ENCODE data around the gene OR7A17. TPM values are rescaled to one million over a fixed set of nuclear protein-coding genes. Genes with fewer than 3 reads are reported as not detected.

The OR7A17 gene
- total RNA-seq, 6 experiments from 2014 or later, result not detected

- Histone ChIP-seq H3K27me3 (no peaks in the 10 kb centered on the region), H3K27ac (no peak overlapping the region), H3K4me1 (no peaks in the 10 kb centered on the region), H3K9me3 (no peaks in the 10 kb centered on the region), H3K36me3 (no peaks in the 10 kb centered on the region), H3K4me3 (no peak overlapping the region)
- WGBS (ENCODE audit: insufficient coverage, low coverage, low lambda C conversion rate, missing lambda C conversion rate), result 10% methylated on average over 2 of the region's 2 CpGs
- DNase-seq (no peak), ATAC-seq (no peak)
- intact Hi-C loops (cut with DNase I), result no loop called here
- TF ChIP-seq CTCF (IDR thresholded peaks at IDR 0.05) (no peak), POLR2A (IDR thresholded peaks at IDR 0.05) (no peak)
These were observed 15.8 kb upstream of the OR7A17 start for GRCh38 chr19:14901675-14902260.

- no peaks in the 10 kb centered on the region for H3K4me1 ChIP-seq
- DNase-seq (no peak), ATAC-seq (peak in 3 of 4 donors; percentile 22 to 37 (median 35))
- H3K27ac ChIP-seq, result no peak overlapping the region
- intact Hi-C loops (cut with DNase I), result no loop called here
- WGBS (ENCODE audit: insufficient coverage, low coverage, low lambda C conversion rate, missing lambda C conversion rate), result 21% methylated on average over 8 of the region's 10 CpGs
- no peaks in the 10 kb centered on the region for H3K36me3 ChIP-seq
- no peaks in the 10 kb centered on the region for H3K27me3 ChIP-seq
- H3K9me3 ChIP-seq, result no peaks in the 10 kb centered on the region
- no peak overlapping the region for H3K4me3 ChIP-seq
- TF ChIP-seq POLR2A (IDR thresholded peaks at IDR 0.05), result no peak
- no peak for TF ChIP-seq CTCF (IDR thresholded peaks at IDR 0.05)
These were observed 4.9 kb upstream of the OR7A17 start for GRCh38 chr19:14890643-14891379.

GRCh38 chr19:14889994-14890642 is 4.2 kb upstream of the OR7A17 start:
- intact Hi-C loops (cut with DNase I), result no loop called here
- Histone ChIP-seq H3K36me3 (no peaks in the 10 kb centered on the region), H3K4me3 (no peak overlapping the region), H3K27ac (no peak overlapping the region), H3K4me1 (no peaks in the 10 kb centered on the region), H3K9me3 (no peaks in the 10 kb centered on the region), H3K27me3 (no peaks in the 10 kb centered on the region)
- ATAC-seq (no peak), DNase-seq (no peak)
- no peak for TF ChIP-seq POLR2A (IDR thresholded peaks at IDR 0.05)
- TF ChIP-seq CTCF (IDR thresholded peaks at IDR 0.05), result no peak
- 58% methylated on average over 3 of the region's 3 CpGs for WGBS (ENCODE audit: insufficient coverage, low coverage, low lambda C conversion rate, missing lambda C conversion rate)

GRCh38 chr19:14871619-14872230 is 14.2 kb downstream of the OR7A17 start:
- Histone ChIP-seq H3K27me3 (no peaks in the 10 kb centered on the region), H3K4me1 (no peaks in the 10 kb centered on the region), H3K27ac (no peak overlapping the region), H3K9me3 (no peaks in the 10 kb centered on the region), H3K4me3 (no peak overlapping the region), H3K36me3 (no peaks in the 10 kb centered on the region)
- intact Hi-C loops (cut with DNase I), result no loop called here
- 62% methylated on average over 4 of the region's 4 CpGs for WGBS (ENCODE audit: insufficient coverage, low coverage, low lambda C conversion rate, missing lambda C conversion rate)
- ATAC-seq (no peak), DNase-seq (no peak)
- peak; percentile 27 to 56 (median 38) for TF ChIP-seq CTCF (IDR thresholded peaks at IDR 0.05)
- TF ChIP-seq POLR2A (IDR thresholded peaks at IDR 0.05), result no peak

All from right lobe of liver (tissue), 6 donors.